A549 (cell line): ENCODE data around the gene TMEM138.
A peak's percentile ranks its signal among the peaks of the same experiment; 100 is the strongest.

Experiments
- CHD2 ChIP-seq: fragments of 150-350 bp; IDR thresholded peaks from 2 replicates; pipeline ENCODE4 v1.6.1; 2014; ENCODE audit warnings: low read length; ENCODE audit not compliant: partially characterized antibody
- FOSL2 ChIP-seq, 2 experiments: fragments of 450-650 bp in 1 of 2; fragments of >200 bp in 1 of 2; sonication (Bioruptor Twin) in 1 of 2; formaldehyde crosslinking; IDR thresholded peaks; 2 replicates each; pipeline versions ENCODE4 v1.5.0 to v1.6.1; 2016 to 2020; ENCODE audit warnings: mild to moderate bottlenecking in 1 of 2, moderate library complexity in 1 of 2
- HDAC2 ChIP-seq: fragments of 200-600 bp; sonication (generic); IDR thresholded peaks from 2 replicates; pipeline ENCODE4 v1.6.1; 2016
- JUN ChIP-seq, 2 experiments: fragments of >200 bp; sonication (Bioruptor Twin); formaldehyde crosslinking; IDR thresholded peaks; 2 replicates in 1 of 2; 3 replicates in 1 of 2; pipeline ENCODE4 v1.6.1; 2016 to 2017
- JUNB ChIP-seq: fragments of >200 bp; sonication (Bioruptor Twin); formaldehyde crosslinking; IDR thresholded peaks from 2 replicates; pipeline ENCODE4 v1.6.1; 2016
- POLR2A ChIP-seq: IDR thresholded peaks from 2 replicates; pipeline ENCODE4 v1.6.1; 2012; ENCODE audit warnings: mild to moderate bottlenecking, low read length
- SMC3 ChIP-seq: fragments of >200 bp; sonication (Bioruptor Twin); formaldehyde crosslinking; IDR thresholded peaks from 3 replicates; pipeline ENCODE4 v1.6.1; 2018; ENCODE audit warnings: inconsistent platforms
- SREBF2 ChIP-seq: fragments of 450-650 bp; IDR thresholded peaks from 2 replicates; pipeline ENCODE4 v1.6.1; 2014; ENCODE audit warnings: mild to moderate bottlenecking, moderate library complexity
- TF ChIP-seq, protein P1 (sequence below): fragments of 200-600 bp; sonication (generic); IDR thresholded peaks from 2 replicates; pipeline ENCODE4 v1.6.1; 2016; ENCODE audit warnings: antibody characterized with exemption, mild to moderate bottlenecking, moderate library complexity
- TF ChIP-seq, protein P2 (sequence below): fragments of >200 bp; sonication (Bioruptor Twin); formaldehyde crosslinking; IDR thresholded peaks from 3 replicates; pipeline ENCODE4 v1.5.1; 2016

- TF ChIP-seq POLR2A (peak; percentile 88), CHD2 (no peak), SREBF2 (no peak), SMC3 (no peak), FOSL2 (IDR thresholded peaks at IDR 0.05) (no peak), FOSL2 (CRISPR knock-in tag; IDR thresholded peaks at IDR 0.05) (no peak), HDAC2 (no peak), JUN (IDR thresholded peaks at IDR 0.05) (peak; percentile 92 to 98), JUNB (no peak)
- TF ChIP-seq, protein P1, sequence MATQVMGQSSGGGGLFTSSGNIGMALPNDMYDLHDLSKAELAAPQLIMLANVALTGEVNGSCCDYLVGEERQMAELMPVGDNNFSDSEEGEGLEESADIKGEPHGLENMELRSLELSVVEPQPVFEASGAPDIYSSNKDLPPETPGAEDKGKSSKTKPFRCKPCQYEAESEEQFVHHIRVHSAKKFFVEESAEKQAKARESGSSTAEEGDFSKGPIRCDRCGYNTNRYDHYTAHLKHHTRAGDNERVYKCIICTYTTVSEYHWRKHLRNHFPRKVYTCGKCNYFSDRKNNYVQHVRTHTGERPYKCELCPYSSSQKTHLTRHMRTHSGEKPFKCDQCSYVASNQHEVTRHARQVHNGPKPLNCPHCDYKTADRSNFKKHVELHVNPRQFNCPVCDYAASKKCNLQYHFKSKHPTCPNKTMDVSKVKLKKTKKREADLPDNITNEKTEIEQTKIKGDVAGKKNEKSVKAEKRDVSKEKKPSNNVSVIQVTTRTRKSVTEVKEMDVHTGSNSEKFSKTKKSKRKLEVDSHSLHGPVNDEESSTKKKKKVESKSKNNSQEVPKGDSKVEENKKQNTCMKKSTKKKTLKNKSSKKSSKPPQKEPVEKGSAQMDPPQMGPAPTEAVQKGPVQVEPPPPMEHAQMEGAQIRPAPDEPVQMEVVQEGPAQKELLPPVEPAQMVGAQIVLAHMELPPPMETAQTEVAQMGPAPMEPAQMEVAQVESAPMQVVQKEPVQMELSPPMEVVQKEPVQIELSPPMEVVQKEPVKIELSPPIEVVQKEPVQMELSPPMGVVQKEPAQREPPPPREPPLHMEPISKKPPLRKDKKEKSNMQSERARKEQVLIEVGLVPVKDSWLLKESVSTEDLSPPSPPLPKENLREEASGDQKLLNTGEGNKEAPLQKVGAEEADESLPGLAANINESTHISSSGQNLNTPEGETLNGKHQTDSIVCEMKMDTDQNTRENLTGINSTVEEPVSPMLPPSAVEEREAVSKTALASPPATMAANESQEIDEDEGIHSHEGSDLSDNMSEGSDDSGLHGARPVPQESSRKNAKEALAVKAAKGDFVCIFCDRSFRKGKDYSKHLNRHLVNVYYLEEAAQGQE, result 0 out of 2 replicates have a peak, but pooled peaks have one; percentile 16
- TF ChIP-seq, protein P2, sequence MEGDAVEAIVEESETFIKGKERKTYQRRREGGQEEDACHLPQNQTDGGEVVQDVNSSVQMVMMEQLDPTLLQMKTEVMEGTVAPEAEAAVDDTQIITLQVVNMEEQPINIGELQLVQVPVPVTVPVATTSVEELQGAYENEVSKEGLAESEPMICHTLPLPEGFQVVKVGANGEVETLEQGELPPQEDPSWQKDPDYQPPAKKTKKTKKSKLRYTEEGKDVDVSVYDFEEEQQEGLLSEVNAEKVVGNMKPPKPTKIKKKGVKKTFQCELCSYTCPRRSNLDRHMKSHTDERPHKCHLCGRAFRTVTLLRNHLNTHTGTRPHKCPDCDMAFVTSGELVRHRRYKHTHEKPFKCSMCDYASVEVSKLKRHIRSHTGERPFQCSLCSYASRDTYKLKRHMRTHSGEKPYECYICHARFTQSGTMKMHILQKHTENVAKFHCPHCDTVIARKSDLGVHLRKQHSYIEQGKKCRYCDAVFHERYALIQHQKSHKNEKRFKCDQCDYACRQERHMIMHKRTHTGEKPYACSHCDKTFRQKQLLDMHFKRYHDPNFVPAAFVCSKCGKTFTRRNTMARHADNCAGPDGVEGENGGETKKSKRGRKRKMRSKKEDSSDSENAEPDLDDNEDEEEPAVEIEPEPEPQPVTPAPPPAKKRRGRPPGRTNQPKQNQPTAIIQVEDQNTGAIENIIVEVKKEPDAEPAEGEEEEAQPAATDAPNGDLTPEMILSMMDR, result no peak
Observed at GRCh38 chr11:61332797-61333549, 29.2 kb upstream of the TMEM138 start, which contains the start of the genes DDB1 and TKFC.
